Ovary (tissue), 9 donors: ENCODE data around the gene PDK1. TPM values are rescaled to one million over a fixed set of nuclear protein-coding genes. Genes with fewer than 3 reads are reported as not detected.

Experiments
- DNase-seq, 5 donors: peaks; one replicate each; pipeline ENCODE4 v3.0.0-alpha.2; 2019 to 2020
- H3K27ac ChIP-seq, 2 donors: fragments of 200-600 bp; one replicate each; pipeline versions ENCODE4 v1.5.1 to v1.8.0; 2019 to 2022
- H3K27me3 ChIP-seq: fragments of 200-600 bp; one replicate; pipeline ENCODE4 v1.8.0; 2022
- H3K36me3 ChIP-seq: fragments of 200-600 bp; sonication (generic); one replicate; pipeline ENCODE4 v1.5.1; 2019
- H3K4me1 ChIP-seq: one replicate; pipeline ENCODE4 v1.8.1; 2013; ENCODE audit warnings: mild to moderate bottlenecking, moderate library complexity; ENCODE audit not compliant: insufficient read depth
- H3K4me3 ChIP-seq: fragments of 200-600 bp; sonication (generic); one replicate; pipeline ENCODE4 v1.5.1; 2017
- H3K9me3 ChIP-seq, 2 donors: fragments of 200-600 bp in 1 of 2; sonication (generic) in 1 of 2; one replicate each; pipeline versions ENCODE4 v1.5.1 to v1.8.1; 2013 to 2019; ENCODE audit warnings: mild to moderate bottlenecking in 1 of 2, moderate library complexity in 1 of 2
- CTCF ChIP-seq, 3 donors: fragments of 450-650 bp in 2 of 3; fragments of 200-600 bp in 1 of 3; IDR thresholded peaks; one replicate each; pipeline versions ENCODE4 v1.5.1 to v1.8.0; 2016 to 2022; ENCODE audit warnings: antibody characterized with exemption in 3 of 3, mild to moderate bottlenecking in 1 of 3
- EP300 ChIP-seq: sonication (generic); formaldehyde crosslinking; IDR thresholded peaks from one replicate; pipeline ENCODE4 v1.6.1; 2017; ENCODE audit warnings: antibody characterized with exemption
- POLR2A ChIP-seq: fragments of 450-650 bp; IDR thresholded peaks from one replicate; pipeline ENCODE4 v1.6.1; 2017; ENCODE audit warnings: antibody characterized with exemption, mild to moderate bottlenecking, moderate library complexity
- WGBS, 3 donors: extraction: QIAGEN DNeasy Blood & Tissue Kit in 1 of 3; methylation state at CpG; one replicate each; pipeline versions ENCODE4 v1.1.5 to v1.1.7; 2013 to 2017; 5-methylcytosine and 5-hydroxymethylcytosine counted together
- intact Hi-C, 4 donors: fragments of 100-400 bp; cut with DNase I; formaldehyde crosslinking; loops; one replicate each; pipeline versions ENCODE4 v1.11.0 to v1.15.1; 2022 to 2023
- polyA plus RNA-seq, 2 donors: library from polyadenylated mRNA; stranded (reverse); fragments of 200-250 nt in 1 of 2; fragments of 350-450 nt in 1 of 2; fragmentation: Illumina TruSeq in 1 of 2; extraction: RNeasy Lipid Tissue Mini Kit (QIAGEN cat#74804) in 1 of 2; gene quantifications; one replicate each; pipeline ENCODE4 v1.2.3, GENCODE V29; 2013 to 2014
- total RNA-seq, 7 donors: library from RNA; depleted of rRNA in 2 of 7; stranded (reverse); fragments of >200 nt in 2 of 7; fragmentation: NEBNext Ultra II Directional in 3 of 7; extraction: Animal tissue kit (Norgen Biotek cat#: 25700) in 3 of 7; gene quantifications; one replicate each; pipeline versions ENCODE4 v1.1.0 to v1.2.4, GENCODE V29; 2016 to 2023
- donor health status: DM: no; HTN: no; CAD: no; lungs with moderate emphysema.
- donor health status: DM: no; HTN: no; CAD: no.
- donor health status: Bipolar disorder and iron deficiency.
- donor health status: DM: yes; HTN: yes; CAD: no.
- donor health status: DM: no; HTN: no; CAD: no.
- donor health status: DM: yes; HTN: yes; CAD: no.

The PDK1 gene
- total and polyA plus RNA-seq, 9 donors = 5.1 to 53.0 (median 20.9) TPM

- H3K27ac ChIP-seq = no peak overlapping the region
- intact Hi-C loops = loop anchor here in 1 of 4 donors (10.0 kb wide), 1 partner anchor 115 kb away; no protein-coding TSS in a partner anchor
- no peaks in the 10 kb centered on the region for H3K9me3 ChIP-seq
- TF ChIP-seq CTCF (IDR thresholded peaks at IDR 0.05) (no peak), EP300 (no peak), POLR2A (no peak)
- 50 to 59% (median 59%) methylated on average over 1 of the region's 1 CpG for WGBS, 3 donors
- H3K27me3 ChIP-seq = no peaks in the 10 kb centered on the region
- no peak overlapping the region for H3K4me3 ChIP-seq
- DNase-seq = no peak
- no peaks in the 10 kb centered on the region for H3K4me1 ChIP-seq
- no peaks in the 10 kb centered on the region for H3K36me3 ChIP-seq
These were observed 44.1 kb downstream of the PDK1 start for GRCh38 chr2:172599947-172600346.

GRCh38 chr2:172600557-172601008 is 44.7 kb downstream of the PDK1 start:
- DNase-seq = no peak
- no peak overlapping the region for H3K27ac ChIP-seq
- no peak for TF ChIP-seq POLR2A
- TF ChIP-seq CTCF (IDR thresholded peaks at IDR 0.05) = no peak
- TF ChIP-seq EP300 = no peak

GRCh38 chr2:172606285-172606684 is 50.4 kb downstream of the PDK1 start:
- intact Hi-C loops = no loop called here
- DNase-seq = no peak
- Histone ChIP-seq H3K27ac (no peak overlapping the region), H3K4me3 (no peak overlapping the region), H3K9me3 (no peaks in the 10 kb centered on the region), H3K4me1 (no peaks in the 10 kb centered on the region), H3K27me3 (no peaks in the 10 kb centered on the region), H3K36me3 (no peaks in the 10 kb centered on the region)
- 67 to 76% (median 74%) methylated on average over 1 of the region's 1 CpG for WGBS, 3 donors
- TF ChIP-seq POLR2A (no peak), CTCF (IDR thresholded peaks at IDR 0.05) (no peak), EP300 (no peak)

More at GRCh38 chr2:172600557-172601008, 44.7 kb downstream of the PDK1 start:
- Histone ChIP-seq H3K9me3 (no peaks in the 10 kb centered on the region), H3K4me1 (no peaks in the 10 kb centered on the region), H3K27me3 (no peaks in the 10 kb centered on the region), H3K36me3 (no peaks in the 10 kb centered on the region), H3K4me3 (no peak overlapping the region)
- intact Hi-C loops = no loop called here
- 19 to 24% (median 20%) methylated on average over 6 of the region's 6 CpGs for WGBS, 3 donors

GRCh38 chr2:172607379-172607928 is 51.6 kb downstream of the PDK1 start:
- 77 to 82% (median 79%) methylated on average over 3 of the region's 3 CpGs for WGBS, 3 donors

More at GRCh38 chr2:172607379-172607928, 51.6 kb downstream of the PDK1 start:
- Histone ChIP-seq H3K36me3 (no peaks in the 10 kb centered on the region), H3K27ac (no peak overlapping the region), H3K4me1 (no peaks in the 10 kb centered on the region), H3K27me3 (no peaks in the 10 kb centered on the region), H3K9me3 (no peaks in the 10 kb centered on the region), H3K4me3 (no peak overlapping the region)
- TF ChIP-seq CTCF (IDR thresholded peaks at IDR 0.05) (no peak), EP300 (no peak), POLR2A (no peak)
- intact Hi-C loops = no loop called here
- no peak for DNase-seq
